H9 (cell line): ENCODE results near the gene KLK11. TPM values are rescaled to one million over a fixed set of nuclear protein-coding genes. Genes with fewer than 3 reads are reported as not detected.

Experiments used
- DNase-seq: peaks from one replicate; pipeline ENCODE4 v3.0.0-alpha.2; 2017
- H2AFZ ChIP-seq: one replicate; pipeline ENCODE4 v1.6.1; 2013; ENCODE audit warnings: mild to moderate bottlenecking, low read length, control low read depth, moderate library complexity
- H2AK5ac ChIP-seq: 2 replicates; pipeline ENCODE4 v1.6.1; 2013; ENCODE audit warnings: low read length, control low read depth, mixed read lengths; ENCODE audit not compliant: insufficient read length
- H2BK120ac ChIP-seq: one replicate; pipeline ENCODE4 v1.6.1; 2013; ENCODE audit warnings: low read depth, mild to moderate bottlenecking, low read length, control low read depth, inconsistent platforms; ENCODE audit not compliant: poor library complexity, severe bottlenecking
- H2BK12ac ChIP-seq: 2 replicates; pipeline ENCODE4 v1.6.1; 2013; ENCODE audit warnings: low read length, control low read depth, mixed read lengths, low read depth; ENCODE audit not compliant: insufficient read length
- H2BK15ac ChIP-seq: 2 replicates; pipeline ENCODE4 v1.6.1; 2013; ENCODE audit warnings: low read depth, low read length, control low read depth
- H2BK20ac ChIP-seq: one replicate; pipeline ENCODE4 v1.6.1; 2013; ENCODE audit warnings: low read depth, mild to moderate bottlenecking, low read length, control low read depth, inconsistent platforms; ENCODE audit not compliant: poor library complexity, severe bottlenecking
- H2BK5ac ChIP-seq: 2 replicates; pipeline ENCODE4 v1.6.1; 2013; ENCODE audit warnings: low read length, control low read depth, mixed read lengths; ENCODE audit not compliant: insufficient read length
- H3K14ac ChIP-seq: 2 replicates; pipeline ENCODE4 v1.6.1; 2013; ENCODE audit warnings: low read length, control low read depth; ENCODE audit not compliant: insufficient read depth
- H3K18ac ChIP-seq: 2 replicates; pipeline ENCODE4 v1.6.1; 2013; ENCODE audit warnings: low read depth, mild to moderate bottlenecking, mixed read lengths, low read length, control low read depth; ENCODE audit not compliant: insufficient read length
- H3K23ac ChIP-seq: 2 replicates; pipeline ENCODE4 v1.6.1; 2013; ENCODE audit warnings: low read length, control low read depth, mixed read lengths, low read depth; ENCODE audit not compliant: insufficient read length
- H3K23me2 ChIP-seq: 2 replicates; pipeline ENCODE4 v1.6.1; 2013; ENCODE audit warnings: low read depth, mild to moderate bottlenecking, mixed read lengths, low read length, control low read depth; ENCODE audit not compliant: insufficient read length, poor library complexity, severe bottlenecking
- H3K27ac ChIP-seq: 2 replicates; pipeline ENCODE4 v1.5.1; 2013; ENCODE audit warnings: low read length, control low read depth, mixed read lengths, low read depth; ENCODE audit not compliant: insufficient read length
- H3K27me3 ChIP-seq: 2 replicates; pipeline ENCODE4 v1.6.1; 2013; ENCODE audit warnings: low read length, control low read depth, inconsistent platforms; ENCODE audit not compliant: insufficient read depth
- H3K4ac ChIP-seq: 2 replicates; pipeline ENCODE4 v1.6.1; 2013; ENCODE audit warnings: low read depth, mild to moderate bottlenecking, control low read depth, inconsistent platforms, low read length, moderate library complexity
- H3K4me1 ChIP-seq: 2 replicates; pipeline ENCODE4 v1.6.1; 2013; ENCODE audit warnings: low read length, control low read depth, inconsistent platforms; ENCODE audit not compliant: insufficient read depth
- H3K4me2 ChIP-seq: 2 replicates; pipeline ENCODE4 v1.6.1; 2013; ENCODE audit warnings: low read length, control low read depth, mixed read lengths; ENCODE audit not compliant: insufficient read length, insufficient read depth
- H3K56ac ChIP-seq: 2 replicates; pipeline ENCODE4 v1.6.1; 2013; ENCODE audit warnings: low read depth, mild to moderate bottlenecking, mixed read lengths, low read length, control low read depth; ENCODE audit not compliant: insufficient read length
- H3K79me1 ChIP-seq: 2 replicates; pipeline ENCODE4 v1.6.1; 2013; ENCODE audit warnings: low read depth, mild to moderate bottlenecking, moderate library complexity, low read length, control low read depth, inconsistent platforms; ENCODE audit not compliant: insufficient read depth, poor library complexity, severe bottlenecking
- H3K79me2 ChIP-seq: 2 replicates; pipeline ENCODE4 v1.6.1; 2013; ENCODE audit warnings: low read length, control low read depth, inconsistent platforms; ENCODE audit not compliant: insufficient read depth
- H3K9ac ChIP-seq: 2 replicates; pipeline ENCODE4 v1.6.1; 2013; ENCODE audit warnings: low read length, control low read depth, mixed read lengths; ENCODE audit not compliant: insufficient read length; ENCODE audit errors: extremely low read depth
- H3K9me3 ChIP-seq: one replicate; pipeline ENCODE4 v1.6.1; 2013; ENCODE audit warnings: low read depth, low read length, inconsistent platforms; ENCODE audit not compliant: control insufficient read depth
- H3T11ph ChIP-seq: one replicate; pipeline ENCODE4 v1.6.1; 2013; ENCODE audit warnings: mild to moderate bottlenecking, low read length, control low read depth, inconsistent platforms
- H4K20me1 ChIP-seq: one replicate; pipeline ENCODE4 v1.6.1; 2013; ENCODE audit not compliant: control insufficient read depth, insufficient read length, insufficient read depth
- H4K5ac ChIP-seq: 2 replicates; pipeline ENCODE4 v1.6.1; 2013; ENCODE audit warnings: low read depth, mild to moderate bottlenecking, mixed read lengths, low read length, control low read depth; ENCODE audit not compliant: insufficient read length
- H4K8ac ChIP-seq: replicated peaks from 2 replicates; pipeline ENCODE4 v1.6.1; 2013; ENCODE audit warnings: low read length, control low read depth, mixed read lengths, low read depth; ENCODE audit not compliant: insufficient read length
- H4K91ac ChIP-seq: 2 replicates; pipeline ENCODE4 v1.6.1; 2013; ENCODE audit warnings: low read depth, mild to moderate bottlenecking, moderate library complexity, mixed read lengths, low read length, control low read depth; ENCODE audit not compliant: insufficient read length
- H3K27ac Mint-ChIP-seq, 3 experiments: 2 replicates in 2 of 3; 3 replicates in 1 of 3; pipeline ENCODE4 v1.8.0; 2020 to 2021; ENCODE audit warnings: mixed read lengths in 3 of 3, mild to moderate bottlenecking in 1 of 3, moderate library complexity in 1 of 3
- H3K27me3 Mint-ChIP-seq: 2 replicates; pipeline ENCODE4 v1.8.0; 2021; ENCODE audit warnings: low read depth, mild to moderate bottlenecking, moderate library complexity, mixed read lengths
- H3K36me3 Mint-ChIP-seq, 3 experiments: 2 replicates in 2 of 3; 3 replicates in 1 of 3; pipeline ENCODE4 v1.8.0; 2020 to 2021; ENCODE audit warnings: low read depth in 3 of 3, mixed read lengths in 3 of 3; ENCODE audit not compliant: insufficient read depth in 1 of 3
- H3K4me1 Mint-ChIP-seq, 2 experiments: 2 replicates each; pipeline ENCODE4 v1.8.0; 2020; ENCODE audit warnings: mixed read lengths in 2 of 2
- H3K4me3 Mint-ChIP-seq, 2 experiments: 2 replicates in 1 of 2; 3 replicates in 1 of 2; pipeline ENCODE4 v1.8.0; 2020 to 2021; ENCODE audit warnings: mild to moderate bottlenecking in 2 of 2, mixed read lengths in 2 of 2, moderate library complexity in 1 of 2
- H3K9me3 Mint-ChIP-seq, 2 experiments: 2 replicates in 1 of 2; 3 replicates in 1 of 2; pipeline ENCODE4 v1.8.0; 2020; ENCODE audit warnings: mild to moderate bottlenecking in 2 of 2, mixed read lengths in 2 of 2, moderate library complexity in 1 of 2
- WGBS: extraction: QIAGEN DNeasy Blood & Tissue Kit; methylation state at CpG from one replicate; pipeline ENCODE4 v1.1.7; 2013; ENCODE audit warnings: missing lambda C conversion rate, low lambda C conversion rate, mixed read lengths; ENCODE audit not compliant: insufficient read length; ENCODE audit errors: extremely low coverage; 5-methylcytosine and 5-hydroxymethylcytosine counted together
- total RNA-seq: library from RNA; stranded (reverse); gene quantifications from 2 replicates; pipeline ENCODE4 v1.2.1, GENCODE V29; 2021
- TF ChIP-seq, protein P1 (sequence below): fragments of 200-600 bp; sonication (generic); conservative IDR thresholded peaks from 3 replicates; pipeline ENCODE4 v1.8.0; 2021; ENCODE audit warnings: antibody characterized with exemption, mild to moderate bottlenecking

The KLK11 gene
- total RNA-seq, 1 experiment from 2014 or later, result not detected

DNA sequence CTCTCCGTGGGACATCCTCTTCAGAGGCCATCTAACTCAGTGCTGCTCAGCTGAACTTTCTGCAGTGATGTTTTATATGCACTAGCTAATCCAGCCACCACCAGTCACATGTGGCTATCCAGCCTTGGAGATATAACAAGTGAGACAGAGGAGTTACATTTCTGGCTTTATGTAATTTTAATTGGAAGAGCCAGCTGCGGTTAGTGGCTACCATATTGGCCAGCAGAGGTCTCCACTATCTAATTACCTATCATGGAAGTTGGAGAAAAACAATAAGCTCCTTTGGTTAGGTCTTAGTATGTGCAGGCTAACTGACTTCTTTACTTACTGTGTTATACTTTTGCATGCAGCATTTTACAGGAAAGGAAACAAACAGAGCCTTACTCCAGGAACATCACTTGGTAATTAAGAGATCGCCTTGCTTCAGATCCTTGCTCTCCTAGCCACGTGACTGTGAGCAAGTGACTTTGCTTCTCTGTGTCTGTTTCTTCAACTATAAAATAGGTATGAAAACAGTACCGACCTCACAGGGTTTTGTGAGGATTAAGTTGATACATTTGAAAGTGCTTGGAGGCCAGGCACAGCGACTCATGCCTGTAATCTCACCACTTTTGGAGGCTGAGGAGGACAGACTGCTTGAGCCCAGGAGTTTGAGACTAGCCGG lies 5.3 kb downstream of the KLK11 start:
- Histone ChIP-seq H3K4me1 (no peaks in the 10 kb centered on the region), H3T11ph (no peak overlapping the region), H3K27ac (no peak overlapping the region), H2BK12ac (no peak overlapping the region), H3K4ac (no peak overlapping the region), H3K4me2 (no peak overlapping the region), H2BK120ac (no peak overlapping the region), H4K91ac (no peak overlapping the region), H2AK5ac (no peak overlapping the region), H3K18ac (no peak overlapping the region), H2AFZ (no peak overlapping the region), H3K79me2 (no peaks in the 10 kb centered on the region), H3K56ac (no peak overlapping the region), H3K9ac (no peak overlapping the region), H2BK5ac (no peak overlapping the region), H3K27me3 (no peaks in the 10 kb centered on the region; the same call in 1 of the 2 replicates), H3K9me3 (no peaks in the 10 kb centered on the region), H2BK20ac (no peak overlapping the region), H4K20me1 (no peaks in the 10 kb centered on the region), H3K79me1 (no peaks in the 10 kb centered on the region), H3K23me2 (peaks cover 16% of the 10 kb centered on the region), H3K14ac (no peak overlapping the region), H4K8ac (no peak overlapping the region), H4K5ac (no peak overlapping the region), H2BK15ac (no peak overlapping the region), H3K23ac (no peak overlapping the region)
- H3K4me1 Mint-ChIP-seq, result peaks cover 29 to 46% of the 10 kb centered on the region in 2 experiments
- WGBS, result no CpG with 5 or more reads among the region's 7 CpGs
- H3K4me3 Mint-ChIP-seq, result no peak overlapping the region
- peaks cover 53% of the 10 kb centered on the region for H3K27me3 Mint-ChIP-seq
- DNase-seq, result no peak
- no peak overlapping the region for H3K27ac Mint-ChIP-seq
- H3K9me3 Mint-ChIP-seq, result peaks cover 0 to 13% of the 10 kb centered on the region in 2 experiments; a peak in 3 of 5 replicates
- H3K36me3 Mint-ChIP-seq, result peaks cover 0 to 2% (median 0%) of the 10 kb centered on the region in 3 experiments; a peak in 2 of 7 replicates
- TF ChIP-seq, protein P1, sequence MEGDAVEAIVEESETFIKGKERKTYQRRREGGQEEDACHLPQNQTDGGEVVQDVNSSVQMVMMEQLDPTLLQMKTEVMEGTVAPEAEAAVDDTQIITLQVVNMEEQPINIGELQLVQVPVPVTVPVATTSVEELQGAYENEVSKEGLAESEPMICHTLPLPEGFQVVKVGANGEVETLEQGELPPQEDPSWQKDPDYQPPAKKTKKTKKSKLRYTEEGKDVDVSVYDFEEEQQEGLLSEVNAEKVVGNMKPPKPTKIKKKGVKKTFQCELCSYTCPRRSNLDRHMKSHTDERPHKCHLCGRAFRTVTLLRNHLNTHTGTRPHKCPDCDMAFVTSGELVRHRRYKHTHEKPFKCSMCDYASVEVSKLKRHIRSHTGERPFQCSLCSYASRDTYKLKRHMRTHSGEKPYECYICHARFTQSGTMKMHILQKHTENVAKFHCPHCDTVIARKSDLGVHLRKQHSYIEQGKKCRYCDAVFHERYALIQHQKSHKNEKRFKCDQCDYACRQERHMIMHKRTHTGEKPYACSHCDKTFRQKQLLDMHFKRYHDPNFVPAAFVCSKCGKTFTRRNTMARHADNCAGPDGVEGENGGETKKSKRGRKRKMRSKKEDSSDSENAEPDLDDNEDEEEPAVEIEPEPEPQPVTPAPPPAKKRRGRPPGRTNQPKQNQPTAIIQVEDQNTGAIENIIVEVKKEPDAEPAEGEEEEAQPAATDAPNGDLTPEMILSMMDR, result peak; percentile 85
